IPS-11a (cell line): Measurements from ENCODE around the gene CLDN19.
"Not testable (repeated sequence)": the region's sequence is repeated elsewhere in the genome, so short reads cannot be mapped to it uniquely, and the experiment has no call there.

Source experiments
- H3K4me3 ChIP-seq: one replicate; pipeline ENCODE4 v1.5.1; 2013; ENCODE audit warnings: low read depth, low read length, control low read depth

Gene CLDN19

DNA sequence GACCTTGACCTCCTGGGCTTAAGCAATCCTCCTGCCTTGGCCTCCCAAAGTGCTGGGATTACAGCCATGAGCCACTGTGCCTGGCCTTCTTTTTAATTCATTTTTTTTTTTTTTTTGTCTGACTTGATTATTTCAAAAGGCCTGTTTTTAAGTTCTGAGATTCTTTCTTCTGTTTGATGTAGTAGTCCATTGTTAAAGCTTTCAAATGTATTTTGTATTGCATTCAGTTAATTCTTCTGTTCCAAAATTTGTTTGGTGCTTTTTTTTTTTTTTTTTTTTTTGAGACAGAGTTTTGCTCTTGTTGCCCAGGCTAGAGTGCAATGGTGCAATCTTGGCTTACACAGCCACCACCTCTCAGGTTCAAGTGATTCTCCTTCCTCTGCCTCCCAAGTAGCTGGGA, 25.6 kb downstream of the CLDN19 start:
- not testable (repeated sequence) for H3K4me3 ChIP-seq

DNA sequence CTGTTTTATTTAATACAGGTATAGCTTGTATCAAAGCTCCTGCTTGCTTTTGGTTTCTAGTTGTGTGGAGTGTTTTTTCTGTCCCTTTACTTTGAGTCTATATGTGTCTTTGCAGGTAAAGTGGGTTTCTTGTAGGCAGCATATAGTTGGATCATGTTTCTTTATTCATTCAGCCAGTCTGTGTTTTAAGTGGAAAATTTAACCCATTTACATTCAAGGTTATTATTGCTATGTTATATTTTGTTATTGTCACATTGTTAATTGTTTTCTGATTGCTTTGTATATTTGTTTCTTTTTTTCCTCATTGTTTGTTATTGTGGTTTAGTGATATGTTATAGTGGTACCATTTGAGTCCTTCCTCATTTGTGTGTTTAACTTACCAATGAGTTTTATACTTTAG, 26.7 kb downstream of the CLDN19 start:
- H3K4me3 ChIP-seq: no peak overlapping the region

GRCh38 chr1:42712808-42713207, 27.2 kb downstream of the CLDN19 start:
- not testable (repeated sequence) for H3K4me3 ChIP-seq

GRCh38 chr1:42703888-42704464, 36.1 kb downstream of the CLDN19 start:
- H3K4me3 ChIP-seq: no peak overlapping the region

- no peak overlapping the region for H3K4me3 ChIP-seq
Measured at GRCh38 chr1:42700006-42700405, 40.0 kb downstream of the CLDN19 start.

DNA sequence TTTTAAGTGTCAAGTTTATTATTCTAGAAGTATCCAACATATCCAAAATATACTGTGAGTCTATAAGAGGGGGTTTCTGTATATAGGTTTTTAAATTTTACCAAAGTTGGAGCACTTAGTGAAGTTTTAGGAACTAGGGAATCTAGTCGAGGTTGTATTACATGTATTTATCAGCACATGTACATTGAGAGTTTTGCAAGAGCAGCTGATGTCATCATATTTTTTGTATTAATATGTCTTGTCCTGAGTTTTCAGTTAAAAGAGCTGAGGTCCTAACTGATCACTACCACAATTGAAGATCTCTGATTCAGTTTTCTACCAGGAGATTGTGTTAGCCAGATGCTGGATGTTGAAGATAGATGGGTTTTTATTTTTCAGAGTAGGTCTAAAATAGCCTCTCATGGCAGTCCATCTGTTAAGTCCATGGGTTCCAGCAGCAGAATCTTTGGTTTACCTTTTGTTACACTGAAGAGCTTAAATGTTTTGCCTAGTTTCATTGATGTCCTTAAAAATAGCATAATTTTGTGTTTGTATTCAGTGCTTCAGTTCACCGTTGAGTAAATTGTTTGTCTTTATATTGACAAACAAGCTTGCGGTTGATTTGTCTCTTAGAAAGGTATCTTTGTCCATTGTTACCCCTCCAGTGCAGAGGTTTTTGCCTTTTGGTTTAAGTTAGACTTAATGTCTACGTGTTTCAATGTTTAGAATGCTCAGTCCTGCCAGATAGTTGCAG, 41.8 kb downstream of the CLDN19 start:
- H3K4me3 ChIP-seq: no peak overlapping the region

DNA sequence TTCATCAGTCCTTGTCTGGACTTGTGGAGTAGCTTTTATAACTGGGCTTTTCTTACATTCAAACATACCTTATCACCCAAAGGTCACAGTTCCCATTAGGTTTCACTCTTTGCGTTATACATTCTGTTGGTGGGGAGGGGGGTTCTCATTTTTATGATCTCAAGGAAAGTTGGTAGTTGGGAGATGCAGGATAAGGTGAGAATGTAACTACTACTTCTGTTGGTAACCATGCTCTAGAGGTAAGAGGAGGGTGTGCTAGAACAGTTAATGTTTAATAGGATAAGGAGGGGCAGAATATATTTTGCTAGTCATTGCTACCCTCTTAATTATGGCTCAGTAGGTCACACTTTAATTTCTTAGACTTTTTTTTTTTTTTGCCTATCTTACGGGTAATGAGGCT, 47.1 kb downstream of the CLDN19 start:
- no peak overlapping the region for H3K4me3 ChIP-seq

DNA sequence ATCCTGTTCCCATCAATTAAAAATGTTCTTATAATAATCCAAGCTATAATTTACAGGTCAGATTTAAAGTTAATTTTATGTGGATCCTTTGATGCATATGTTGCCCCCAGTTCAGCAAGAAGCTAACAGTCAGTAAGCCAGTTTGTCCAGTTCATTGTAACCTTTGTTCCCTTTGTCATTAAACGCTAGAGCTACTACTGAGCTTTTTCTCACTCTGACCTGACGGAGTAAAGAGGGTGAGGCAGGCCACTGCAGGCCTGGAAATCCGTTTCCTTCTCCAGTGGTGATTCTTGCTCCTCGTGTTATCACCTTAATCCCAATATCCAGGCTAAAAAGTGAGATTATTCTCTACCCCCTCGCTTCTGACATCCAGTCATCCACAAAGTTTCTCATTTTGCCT, 47.6 kb downstream of the CLDN19 start:
- H3K4me3 ChIP-seq: no peak overlapping the region

GRCh38 chr1:42691157-42691498, 48.9 kb downstream of the CLDN19 start:
- no peak overlapping the region for H3K4me3 ChIP-seq

- no peak overlapping the region for H3K4me3 ChIP-seq
Measured at GRCh38 chr1:42690477-42691156, 49.4 kb downstream of the CLDN19 start.

DNA sequence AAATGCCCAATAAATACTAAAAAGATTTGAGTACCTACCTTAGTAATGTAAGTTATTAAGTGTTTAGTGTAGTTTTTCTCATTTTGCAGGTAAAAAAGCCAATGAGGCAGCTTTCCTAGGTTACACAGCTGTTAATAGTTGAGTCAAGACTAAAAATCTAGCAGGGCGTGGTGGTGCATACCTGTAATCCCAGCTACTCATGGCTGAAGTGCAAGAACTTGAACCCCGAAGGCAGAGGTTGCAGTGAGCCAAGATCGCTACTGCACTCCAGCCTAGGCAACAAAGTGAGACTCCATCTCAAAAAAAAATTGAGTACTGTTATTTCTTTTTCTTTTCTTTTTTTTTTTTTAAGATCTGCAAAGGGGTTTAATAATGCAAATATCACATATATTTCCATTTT, 50.1 kb downstream of the CLDN19 start:
- no peak overlapping the region for H3K4me3 ChIP-seq

DNA sequence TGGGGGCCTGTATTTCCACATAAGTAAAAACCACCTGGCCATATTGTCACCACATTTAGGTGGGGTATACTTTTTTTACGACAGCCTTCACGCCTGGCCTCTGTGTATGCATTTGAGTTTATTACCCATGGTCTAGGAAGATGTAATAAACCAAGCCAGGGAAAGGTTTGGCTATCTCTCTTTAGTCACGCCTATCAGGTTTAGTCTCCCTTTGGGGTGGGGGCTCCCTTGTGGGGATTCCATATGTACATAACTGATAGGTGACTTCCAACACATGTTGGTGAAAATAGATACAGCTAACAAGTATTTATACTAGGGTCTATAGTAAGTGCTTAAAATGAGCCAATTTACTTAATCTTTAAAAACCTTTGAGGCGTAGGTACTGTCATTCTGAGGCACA, 53.6 kb downstream of the CLDN19 start:
- no peak overlapping the region for H3K4me3 ChIP-seq

DNA sequence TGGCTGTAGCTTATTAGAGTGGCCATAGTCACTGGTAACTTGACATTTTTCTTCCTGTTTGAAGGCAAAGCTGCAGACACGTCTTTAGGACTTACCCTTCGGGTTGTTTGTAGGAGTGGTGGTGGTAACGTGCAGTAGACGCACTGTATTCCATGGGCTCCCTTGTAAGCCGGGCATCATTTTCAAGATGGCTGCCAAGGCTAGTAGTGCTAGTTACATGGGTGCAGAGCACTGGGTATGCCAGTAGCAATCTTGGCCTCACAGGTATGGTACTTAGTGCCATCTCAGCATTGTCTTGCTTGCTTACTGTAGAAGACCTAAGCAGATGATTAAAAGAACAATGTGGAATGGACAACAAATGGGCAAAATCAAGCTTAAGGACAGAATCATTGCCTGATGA, 55.9 kb downstream of the CLDN19 start:
- peak overlapping the region; percentile 93 for H3K4me3 ChIP-seq
